CD4-positive, alpha-beta T cell treated with Interleukin-4 for 4 hours (primary cell): Measurements from ENCODE around the gene ZNF540.
"Not testable (repeated sequence)": the region's sequence is repeated elsewhere in the genome, so short reads cannot be mapped to it uniquely, and the experiment has no call there.

Source experiments
- DNase-seq: peaks from one replicate; pipeline ENCODE4 v3.0.0-alpha.2; 2020

Gene ZNF540

DNA sequence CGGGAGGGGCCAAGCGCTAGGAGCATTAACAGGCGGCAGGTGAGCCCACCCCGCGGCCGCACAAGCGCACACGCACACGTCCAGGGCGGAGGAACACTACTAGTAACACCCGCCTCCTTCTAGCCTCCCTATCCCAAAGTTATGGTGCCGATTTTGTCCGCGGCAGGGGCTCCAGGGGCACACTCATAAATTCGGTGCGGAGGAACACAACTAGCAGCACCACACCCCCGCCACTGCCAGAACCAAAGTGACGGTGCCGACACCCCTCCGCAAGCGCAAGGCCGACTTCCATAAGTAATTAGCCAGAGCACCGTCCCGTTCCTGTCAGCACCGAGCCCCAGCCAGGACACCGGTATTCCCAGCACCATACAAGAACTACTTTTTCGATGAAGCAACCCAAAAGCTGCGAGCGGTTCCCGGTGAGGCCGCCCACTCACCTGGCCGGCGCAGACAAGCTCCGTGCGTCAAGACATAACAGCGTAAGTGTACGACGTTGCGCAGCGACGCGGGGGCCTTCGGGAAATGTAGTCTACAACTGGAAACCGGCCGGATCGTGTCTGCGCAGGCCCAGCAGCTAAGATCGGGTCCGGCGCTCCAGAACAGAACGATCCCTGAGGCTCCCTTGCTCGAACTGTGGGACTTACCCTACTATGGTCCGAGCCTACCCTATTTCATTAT lies at the start of gene ZNF540, which contains the start of gene ZNF571:
Gene ZNF540, plus strand, starts transcription at position 573 of the 678 bp plus-strand sequence. CDS start 3,572 bp downstream, outside the sequence.
Gene ZNF571, minus strand, starts transcription at position 489 of the 678 bp plus-strand sequence. CDS start 8,116 bp downstream, outside the sequence.
- peak; percentile 94 for DNase-seq

DNA sequence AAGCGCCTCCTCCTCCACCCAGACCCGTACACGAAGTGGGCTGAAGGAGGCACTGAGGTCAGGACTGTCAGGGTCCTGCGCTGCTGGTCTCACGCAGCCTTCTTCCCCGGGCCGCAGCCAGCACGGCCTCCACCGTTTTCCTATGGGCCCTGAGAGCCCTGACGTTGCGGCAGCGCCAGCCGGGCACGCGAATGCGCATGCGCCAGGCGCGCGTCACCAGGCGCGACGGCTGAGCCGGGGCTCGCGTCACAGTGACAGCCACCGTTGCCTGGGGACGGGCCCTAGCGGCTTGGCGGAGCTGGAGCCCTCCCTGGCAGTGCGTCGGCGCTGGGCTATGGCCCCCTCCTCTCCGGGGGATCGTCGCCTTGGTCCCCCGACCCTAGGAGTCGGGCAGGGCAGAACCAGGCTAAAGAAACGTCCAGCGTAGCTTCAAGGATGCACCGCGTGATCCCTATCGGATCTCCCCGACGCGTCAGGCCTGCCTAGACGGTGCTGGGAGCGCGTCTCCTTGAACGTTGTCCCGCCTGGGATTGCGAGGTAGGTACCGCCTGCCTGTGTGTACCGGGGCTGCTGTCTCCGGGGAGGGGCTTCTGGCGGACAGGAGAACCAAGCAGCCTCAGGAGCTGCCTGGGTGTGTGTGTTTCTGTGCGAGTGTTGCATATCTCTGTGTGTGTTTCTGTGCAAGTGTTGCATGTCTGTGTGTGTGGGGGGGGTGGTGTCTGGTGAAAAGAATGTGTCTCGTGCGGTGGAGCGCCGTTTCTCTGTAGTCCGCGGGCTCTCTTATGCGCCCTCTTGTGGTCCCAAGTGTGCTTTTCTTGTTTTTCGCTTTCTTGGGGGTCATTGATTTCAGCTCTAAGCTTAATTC lies 43.3 kb upstream of the ZNF540 start:
- peak; percentile 40 for DNase-seq

DNA sequence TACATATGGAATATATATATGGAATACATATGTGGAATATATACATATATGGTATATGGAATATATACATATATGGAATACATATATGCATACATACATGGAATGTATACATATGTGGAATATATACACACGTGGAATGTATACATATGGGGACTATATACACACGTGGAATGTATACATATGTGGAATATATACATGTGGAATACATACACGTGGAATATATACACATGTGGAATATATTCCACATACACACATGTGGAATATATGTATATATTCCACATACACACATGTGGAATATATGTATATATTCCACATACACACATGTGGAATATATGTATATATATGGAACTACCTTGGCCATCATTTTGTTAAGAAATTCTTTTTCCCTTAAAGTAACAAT lies 31.2 kb upstream of the ZNF540 start:
- DNase-seq: no peak

DNA sequence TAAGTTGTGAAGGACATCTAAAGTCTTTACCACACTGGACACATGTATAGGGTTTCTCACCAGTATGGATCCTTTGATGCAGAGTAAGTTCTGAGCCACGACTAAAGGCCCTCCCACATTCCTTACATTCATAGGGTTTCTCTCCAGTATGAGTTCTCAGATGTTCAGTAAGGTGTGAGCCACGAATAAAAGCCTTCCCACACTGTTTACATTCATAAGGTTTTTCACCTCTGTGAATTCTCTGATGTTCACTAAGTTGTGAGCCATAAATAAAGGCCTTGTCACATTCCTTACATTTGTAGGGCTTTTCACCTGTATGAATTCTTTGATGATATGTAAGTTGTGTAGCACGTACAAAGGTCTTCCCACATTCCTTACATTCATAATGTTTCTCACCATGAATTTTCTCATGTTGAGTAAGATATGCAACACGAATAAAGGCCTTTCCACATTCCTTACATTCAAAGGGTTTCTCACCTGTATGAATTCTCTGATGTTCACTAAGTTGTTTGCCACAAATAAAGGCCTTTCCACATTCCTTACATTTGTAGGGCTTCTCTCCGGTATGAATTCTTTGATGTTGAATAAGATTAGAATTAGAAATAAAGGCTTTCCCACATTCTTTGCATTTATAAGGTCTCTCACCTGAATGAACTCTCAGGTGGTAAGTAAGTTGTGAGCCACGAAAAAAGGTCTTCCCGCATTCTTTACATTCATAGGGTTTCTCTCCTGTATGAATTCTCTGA lies 29.9 kb upstream of the ZNF540 start:
- no peak for DNase-seq

DNA sequence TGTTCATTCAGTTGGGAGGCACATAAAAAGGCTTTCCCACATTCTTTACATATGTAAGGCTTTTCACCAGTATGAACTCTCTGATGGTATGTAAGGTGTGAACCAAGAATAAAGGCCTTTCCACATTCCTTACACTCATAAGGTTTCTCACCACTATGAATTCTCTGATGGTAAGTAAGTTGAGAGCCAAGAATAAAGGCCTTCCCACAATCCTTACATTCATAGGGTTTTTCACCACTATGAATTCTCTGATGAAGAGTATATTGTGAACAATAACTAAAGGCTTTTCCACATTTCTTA lies 29.4 kb upstream of the ZNF540 start:
- DNase-seq: no peak

DNA sequence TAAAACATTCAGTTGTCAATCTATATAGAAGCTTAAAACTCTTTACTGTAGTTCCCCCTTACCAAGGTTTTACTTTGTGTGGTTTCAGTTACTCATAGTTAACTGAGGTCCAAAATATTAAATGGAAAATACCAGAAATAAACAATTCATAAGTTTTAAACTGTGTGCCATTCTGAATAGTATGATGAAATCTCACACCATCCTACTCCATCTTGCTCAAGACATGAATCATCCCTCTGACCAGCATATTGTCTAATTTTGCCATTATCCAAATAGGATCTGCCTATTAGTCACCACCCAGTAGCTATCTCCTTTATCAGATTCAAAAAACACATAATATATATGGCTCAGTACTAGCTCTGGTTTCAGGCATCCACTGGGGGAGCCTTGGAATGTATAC lies 22.5 kb upstream of the ZNF540 start:
- DNase-seq: no peak

DNA sequence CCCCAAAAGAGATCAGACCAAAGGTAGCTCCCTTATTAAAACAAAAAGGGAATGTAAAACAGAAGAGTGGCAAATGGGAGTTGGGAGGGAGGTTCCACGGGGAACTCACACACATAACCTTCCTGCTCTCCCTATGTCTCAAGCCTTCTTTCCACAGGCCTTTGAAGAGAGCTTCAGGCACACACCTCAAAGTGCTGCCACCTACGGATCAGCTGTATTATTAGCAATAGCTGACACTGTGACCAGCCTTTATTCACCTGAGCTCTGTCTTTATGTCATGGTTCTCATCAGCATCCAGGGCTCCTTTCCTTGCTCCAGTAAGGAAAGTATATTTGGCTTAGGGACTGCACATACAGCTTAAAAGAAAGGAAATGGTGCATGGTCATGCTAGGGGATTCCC lies 11.3 kb upstream of the ZNF540 start:
- DNase-seq: no peak

DNA sequence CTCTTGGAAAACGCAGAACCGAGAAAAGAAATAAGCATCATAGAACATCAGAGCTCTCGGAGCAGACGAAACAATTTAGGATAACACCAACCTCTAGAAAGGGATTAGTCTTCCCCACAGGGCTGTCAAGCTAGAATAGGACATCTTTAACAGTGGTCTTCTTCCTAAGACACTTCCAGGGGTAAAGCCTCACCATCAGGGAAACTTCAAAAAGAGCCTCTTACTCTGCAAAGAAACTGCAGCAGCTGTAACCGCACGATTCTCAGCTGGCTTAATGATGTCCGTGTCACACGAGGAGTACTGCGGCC lies 726 bp upstream of the ZNF540 start:
- DNase-seq: no peak

DNA sequence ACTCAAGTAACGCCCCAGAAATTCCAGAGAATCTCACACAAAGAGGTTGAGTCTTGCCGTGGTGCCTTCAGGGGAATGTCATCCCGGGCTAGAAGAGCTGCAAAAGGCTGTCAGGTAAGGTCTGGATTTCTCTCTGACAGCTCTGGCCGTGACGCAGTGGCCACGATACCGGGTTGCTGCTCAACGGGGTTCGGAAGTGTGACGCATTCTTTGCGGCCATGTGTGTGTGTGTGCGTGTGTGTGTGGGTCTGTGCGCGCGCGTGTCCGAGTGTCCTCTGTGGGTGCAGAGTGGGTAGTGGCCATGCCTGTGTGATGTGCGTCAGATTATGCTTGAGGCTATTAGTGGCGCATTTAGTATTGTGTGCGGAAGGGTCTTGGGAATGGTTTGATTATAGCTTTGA lies 306 bp downstream of the ZNF540 start:
- peak; percentile 73 for DNase-seq

DNA sequence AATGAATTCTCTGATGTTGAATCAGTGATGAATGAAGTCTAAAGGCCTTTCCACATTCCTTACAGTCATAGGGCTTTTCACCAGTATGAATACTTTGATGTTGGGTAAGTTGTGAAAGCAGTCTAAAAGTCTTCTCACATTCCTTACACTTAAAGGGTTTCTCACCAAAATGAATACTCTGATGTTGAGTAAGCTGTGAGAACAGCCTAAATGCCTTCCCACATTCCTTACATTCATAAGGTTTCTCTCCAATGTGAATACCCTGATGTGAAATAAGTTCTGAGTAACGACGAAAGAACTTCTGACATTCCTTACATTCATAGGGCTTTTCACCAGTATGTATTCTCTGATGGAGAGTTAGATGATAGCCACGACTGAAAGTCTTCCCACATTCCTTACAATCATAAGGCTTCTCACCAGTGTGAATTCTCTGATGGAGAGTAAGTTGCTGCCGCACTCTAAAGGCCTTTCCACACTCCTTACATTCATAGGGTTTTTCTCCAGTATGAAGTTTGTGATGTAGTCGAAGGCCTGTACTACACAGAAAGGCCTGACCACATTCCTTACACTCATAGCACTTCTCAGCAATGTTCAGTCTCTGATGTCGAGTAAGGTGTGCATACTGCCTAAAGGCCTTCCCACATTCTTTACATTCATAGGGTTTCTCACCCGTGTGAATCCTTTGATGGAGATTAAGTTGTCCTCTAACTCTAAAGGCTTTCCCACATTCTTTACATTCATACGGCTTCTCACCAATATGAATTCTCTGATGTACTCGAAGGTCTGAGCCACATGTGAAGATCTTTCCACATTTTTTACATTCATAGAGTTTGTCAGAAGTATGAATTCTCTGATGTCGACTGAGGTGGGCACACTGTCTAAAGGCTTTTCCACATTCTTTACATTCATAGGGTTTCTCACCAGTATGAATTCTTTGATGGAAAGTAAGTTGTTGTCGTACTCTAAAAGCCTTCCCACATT lies 40.7 kb downstream of the ZNF540 start:
- DNase-seq: no peak

DNA sequence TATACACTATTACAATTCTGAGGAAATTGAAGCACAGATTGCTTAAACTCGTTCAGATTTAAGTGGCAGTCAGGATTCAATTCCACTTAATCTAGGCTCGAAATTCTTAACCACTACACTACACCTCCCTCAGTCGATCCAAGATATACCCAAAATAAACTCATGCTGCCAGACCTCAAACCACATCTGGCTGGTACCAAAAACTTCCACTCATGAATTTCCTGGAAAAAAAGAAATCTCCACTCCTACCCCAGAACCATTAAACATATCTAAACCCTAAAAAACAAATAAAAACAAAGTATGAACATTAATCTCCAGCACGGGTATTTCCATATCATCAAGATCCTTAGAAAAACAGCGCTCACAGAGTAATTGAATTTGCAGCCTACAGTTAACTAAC lies 59.4 kb downstream of the ZNF540 start:
- no peak for DNase-seq

DNA sequence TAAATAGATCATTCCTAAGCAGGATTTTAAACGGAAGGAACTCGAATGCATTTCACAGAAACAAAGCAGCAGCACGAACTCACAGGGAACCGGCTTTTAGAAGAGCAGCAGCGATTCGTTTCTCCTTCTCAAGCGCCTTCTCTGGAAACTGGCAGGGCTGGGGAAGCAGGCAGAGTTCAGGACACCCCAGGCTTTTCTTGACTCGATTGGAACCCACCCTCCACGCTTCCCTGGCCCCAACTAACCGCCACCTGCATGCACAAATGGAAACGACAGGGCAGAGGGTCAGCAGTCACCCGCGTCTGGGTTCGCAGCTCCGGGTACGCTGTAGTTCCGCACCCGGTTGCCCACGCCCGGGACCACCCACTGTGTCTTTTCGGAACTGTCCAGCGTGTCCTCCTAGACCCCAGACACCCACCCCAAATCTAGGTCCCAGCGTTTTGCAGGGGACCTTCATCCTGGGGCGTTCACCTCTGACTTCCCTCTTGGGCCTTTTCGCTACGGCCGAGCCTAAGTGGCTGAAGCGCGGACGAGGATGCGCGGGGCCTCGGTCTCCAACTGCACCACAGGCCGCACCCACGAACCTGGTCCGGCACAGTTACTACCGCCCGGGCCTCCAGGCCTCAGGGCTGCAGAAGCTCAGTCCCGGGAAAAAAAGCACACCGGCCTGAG lies 60.1 kb downstream of the ZNF540 start:
- DNase-seq: no peak

DNA sequence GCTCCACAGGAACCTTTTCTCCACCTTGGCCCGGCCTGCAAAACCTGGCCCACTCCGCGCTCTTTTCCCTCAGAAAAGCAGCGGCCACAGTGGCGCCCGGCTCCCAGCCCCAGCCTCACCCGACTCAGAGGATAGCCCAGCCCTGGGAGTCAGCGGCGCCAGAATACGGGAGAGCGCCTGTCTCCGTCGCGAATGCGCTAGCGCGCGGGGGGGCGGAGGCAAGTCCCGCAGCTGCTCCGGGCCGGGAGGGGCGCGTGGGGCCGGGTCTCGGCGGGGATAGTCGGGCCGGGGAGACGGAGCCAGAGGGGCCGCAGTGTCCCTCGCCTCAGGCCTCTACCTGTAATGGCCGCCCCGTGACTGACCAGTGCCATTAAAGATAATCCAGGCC lies 60.6 kb downstream of the ZNF540 start, which contains the start of gene ZFP30:
Gene ZFP30, minus strand, starts transcription at position 165 of the 388 bp plus-strand sequence. CDS start 7,643 bp downstream, outside the sequence.
- DNase-seq: peak; percentile 63

DNA sequence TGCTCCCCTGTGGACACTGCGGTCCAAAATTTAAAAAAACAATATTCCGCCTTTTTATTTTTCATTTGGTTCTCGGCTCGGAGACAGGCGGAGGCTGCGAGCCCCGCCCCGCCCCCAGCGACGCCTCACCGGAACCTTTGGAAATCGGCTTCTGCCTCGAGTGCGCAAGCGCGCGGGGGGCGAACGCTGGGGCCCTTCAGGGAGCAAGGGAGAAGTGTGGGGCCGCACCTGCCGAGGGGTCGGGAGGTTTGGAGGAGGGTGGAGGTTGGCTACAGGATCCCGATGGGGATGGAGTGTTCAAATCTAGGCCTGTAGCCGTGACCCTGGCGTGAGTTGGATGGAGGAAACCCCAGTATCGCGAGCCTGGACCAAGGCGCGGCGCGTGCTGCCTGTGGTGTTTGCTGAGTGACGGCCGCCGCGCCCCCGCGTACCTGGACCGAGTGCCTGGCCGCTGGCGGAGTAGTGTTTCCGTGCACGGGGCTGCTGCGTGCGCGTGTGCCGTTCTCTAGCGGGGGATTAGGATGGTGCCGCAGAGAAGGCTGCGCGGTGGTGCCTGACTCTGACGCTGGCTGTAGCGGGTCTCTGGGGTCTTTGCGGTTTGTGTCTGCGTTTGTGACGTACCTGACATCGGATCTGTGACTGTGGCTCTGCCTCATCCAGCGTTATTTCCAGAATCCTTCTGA lies 61.2 kb downstream of the ZNF540 start:
- DNase-seq: peak; percentile 81

DNA sequence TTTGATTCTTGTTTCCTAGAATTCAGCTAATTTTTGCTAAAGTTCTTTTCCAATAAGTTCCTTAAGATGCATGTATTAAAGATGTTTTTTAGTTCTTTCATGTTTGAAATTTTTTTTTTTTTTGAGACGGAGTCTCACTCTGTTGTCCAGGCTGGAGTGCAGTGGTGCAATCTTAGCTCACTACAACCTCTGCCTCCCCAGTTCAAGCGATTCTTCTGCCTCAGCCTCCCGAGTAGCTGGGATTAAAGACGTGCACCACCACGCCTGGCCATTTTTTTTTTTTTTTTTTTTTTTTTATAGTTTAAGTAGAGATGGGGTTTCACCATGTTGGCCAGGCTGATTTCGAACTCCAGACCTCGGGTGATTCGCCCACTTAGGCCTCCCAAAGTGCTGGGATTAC lies 62.5 kb downstream of the ZNF540 start:
- not testable (repeated sequence) for DNase-seq
